ENCODE measurements around the gene IFT27. TPM values are rescaled to one million over a fixed set of nuclear protein-coding genes. Genes with fewer than 3 reads are reported as not detected.

The IFT27 gene
- total RNA-seq, 1 donor from 2014 or later: 2.7 TPM

- Histone ChIP-seq H3K9me3 (no peaks in the 10 kb centered on the region), H3K27ac (no peak overlapping the region), H3K27me3 (no peaks in the 10 kb centered on the region), H3K36me3 (no peaks in the 10 kb centered on the region), H3K4me1 (no peaks in the 10 kb centered on the region), H3K4me3 (no peak overlapping the region)
- no peak for DNase-seq (ENCODE audit: low spot score in 2 of 2)
- intact Hi-C loops (cut with DNase I): no loop called here
- no peak for TF ChIP-seq CTCF (IDR thresholded peaks at IDR 0.05)
Observed at GRCh38 chr22:36741204-36741793, 34.6 kb downstream of the IFT27 start.

- no peaks in the 10 kb centered on the region for H3K9me3 ChIP-seq
- peak in 1 of 2 donors; percentile 30 for DNase-seq (ENCODE audit: low spot score in 2 of 2)
- TF ChIP-seq CTCF (IDR thresholded peaks at IDR 0.05): no peak
- H3K4me1 ChIP-seq: no peaks in the 10 kb centered on the region
- intact Hi-C loops (cut with DNase I): no loop called here
- no peak overlapping the region for H3K27ac ChIP-seq
- no peaks in the 10 kb centered on the region for H3K27me3 ChIP-seq
- H3K4me3 ChIP-seq: no peak overlapping the region
- no peaks in the 10 kb centered on the region for H3K36me3 ChIP-seq
Observed at GRCh38 chr22:36740716-36741115, 35.2 kb downstream of the IFT27 start.

GRCh38 chr22:36739185-36739584 is 36.7 kb downstream of the IFT27 start:
- H3K27ac ChIP-seq: no peak overlapping the region
- intact Hi-C loops (cut with DNase I): no loop called here
- H3K4me3 ChIP-seq: no peak overlapping the region
- no peaks in the 10 kb centered on the region for H3K4me1 ChIP-seq
- DNase-seq (ENCODE audit: low spot score in 2 of 2): peak in 1 of 2 donors; percentile 18
- H3K27me3 ChIP-seq: no peaks in the 10 kb centered on the region
- H3K9me3 ChIP-seq: no peaks in the 10 kb centered on the region
- TF ChIP-seq CTCF (IDR thresholded peaks at IDR 0.05): no peak
- no peaks in the 10 kb centered on the region for H3K36me3 ChIP-seq

GRCh38 chr22:36738416-36739020 is 37.4 kb downstream of the IFT27 start:
- Histone ChIP-seq H3K4me1 (no peaks in the 10 kb centered on the region), H3K9me3 (no peaks in the 10 kb centered on the region), H3K36me3 (no peaks in the 10 kb centered on the region), H3K4me3 (no peak overlapping the region), H3K27me3 (no peaks in the 10 kb centered on the region), H3K27ac (no peak overlapping the region)
- DNase-seq (ENCODE audit: low spot score in 2 of 2): peak in 1 of 2 donors; percentile 30
- no peak for TF ChIP-seq CTCF (IDR thresholded peaks at IDR 0.05)
- intact Hi-C loops (cut with DNase I): no loop called here

- DNase-seq (ENCODE audit: low spot score in 2 of 2): peak in 1 of 2 donors; percentile 63
- intact Hi-C loops (cut with DNase I): no loop called here
- Histone ChIP-seq H3K27ac (no peak overlapping the region), H3K9me3 (no peaks in the 10 kb centered on the region), H3K27me3 (no peaks in the 10 kb centered on the region), H3K4me3 (no peak overlapping the region), H3K36me3 (no peaks in the 10 kb centered on the region), H3K4me1 (no peaks in the 10 kb centered on the region)
- TF ChIP-seq CTCF (IDR thresholded peaks at IDR 0.05): no peak
Observed at GRCh38 chr22:36737776-36738175, 38.1 kb downstream of the IFT27 start.

All from ascending aorta (tissue), 2 donors.